Astrocyte (in vitro differentiated cells and primary cell): ENCODE data around the gene F8. TPM values are rescaled to one million over a fixed set of nuclear protein-coding genes. Genes with fewer than 3 reads are reported as not detected.
"Not testable (repeated sequence)": the region's sequence is repeated elsewhere in the genome, so short reads cannot be mapped to it uniquely, and the experiment has no call there.

Experiments used
- DNase-seq: peaks from one replicate; pipeline ENCODE4 v3.0.0-alpha.2; 2010; ENCODE audit warnings: low read depth
- FAIRE-seq: peaks from 2 replicates; lab custom pipeline; 2011; peaks lifted over from hg19 to GRCh38; lab: Jason Lieb, UNC
- H2AFZ ChIP-seq: 2 replicates; pipeline ENCODE4 v1.6.0; 2012; ENCODE audit warnings: low read depth, low read length, inconsistent platforms
- H3K27ac ChIP-seq: 2 replicates; pipeline ENCODE4 v1.5.1; 2011; ENCODE audit warnings: low read depth, low read length, inconsistent platforms
- H3K27me3 ChIP-seq: 2 replicates; pipeline ENCODE4 v1.6.0; 2011; ENCODE audit warnings: low read length, inconsistent platforms; ENCODE audit not compliant: insufficient read depth
- H3K36me3 ChIP-seq: 2 replicates; pipeline ENCODE4 v1.5.1; 2011; ENCODE audit warnings: low read length, inconsistent platforms; ENCODE audit not compliant: insufficient read depth
- H3K4me1 ChIP-seq: 2 replicates; pipeline ENCODE4 v1.5.1; 2011; ENCODE audit warnings: low read length, inconsistent platforms; ENCODE audit not compliant: insufficient read depth
- H3K4me2 ChIP-seq: 2 replicates; pipeline ENCODE4 v1.6.0; 2012; ENCODE audit warnings: low read length, inconsistent platforms
- H3K4me3 ChIP-seq: 2 replicates; pipeline ENCODE4 v1.5.1; 2011; ENCODE audit warnings: low read depth, mild to moderate bottlenecking, low read length, inconsistent platforms; ENCODE audit not compliant: insufficient read depth
- H3K79me2 ChIP-seq: 2 replicates; pipeline ENCODE4 v1.6.0; 2012; ENCODE audit warnings: mild to moderate bottlenecking, low read length, inconsistent platforms; ENCODE audit not compliant: insufficient read depth
- H3K9ac ChIP-seq: 2 replicates; pipeline ENCODE4 v1.6.0; 2012; ENCODE audit warnings: mild to moderate bottlenecking, low read length, inconsistent platforms
- H3K9me3 ChIP-seq: 2 replicates; pipeline ENCODE4 v1.5.1; 2012; ENCODE audit warnings: low read depth, mild to moderate bottlenecking, low read length, inconsistent platforms; ENCODE audit not compliant: insufficient read depth
- H4K20me1 ChIP-seq: 2 replicates; pipeline ENCODE4 v1.6.0; 2012; ENCODE audit warnings: low read length, inconsistent platforms; ENCODE audit not compliant: insufficient read depth
- H3K27ac Mint-ChIP-seq: one replicate; pipeline ENCODE4 v1.8.0; 2021; ENCODE audit warnings: mild to moderate bottlenecking, mixed read lengths; ENCODE audit not compliant: unreplicated experiment
- H3K27me3 Mint-ChIP-seq: one replicate; pipeline ENCODE4 v1.8.0; 2021; ENCODE audit warnings: low read depth, mixed read lengths; ENCODE audit not compliant: unreplicated experiment
- H3K36me3 Mint-ChIP-seq: one replicate; pipeline ENCODE4 v1.8.0; 2021; ENCODE audit warnings: low read depth, mixed read lengths; ENCODE audit not compliant: unreplicated experiment
- H3K4me1 Mint-ChIP-seq: one replicate; pipeline ENCODE4 v1.8.0; 2021; ENCODE audit warnings: low read depth, mixed read lengths; ENCODE audit not compliant: unreplicated experiment
- H3K4me3 Mint-ChIP-seq: one replicate; pipeline ENCODE4 v1.8.0; 2021; ENCODE audit warnings: mild to moderate bottlenecking, moderate library complexity, mixed read lengths; ENCODE audit not compliant: unreplicated experiment
- H3K9me3 Mint-ChIP-seq: one replicate; pipeline ENCODE4 v1.8.0; 2021; ENCODE audit warnings: mild to moderate bottlenecking, mixed read lengths; ENCODE audit not compliant: unreplicated experiment
- CTCF ChIP-seq: IDR thresholded peaks from 2 replicates; pipeline ENCODE4 v1.5.1; 2011; ENCODE audit warnings: low read depth, mild to moderate bottlenecking, inconsistent platforms, low read length, moderate library complexity; ENCODE audit not compliant: insufficient read depth
- EZH2 ChIP-seq: IDR thresholded peaks from 2 replicates; pipeline ENCODE4 v1.6.1; 2012; ENCODE audit warnings: mild to moderate bottlenecking, low read length, inconsistent platforms; ENCODE audit not compliant: insufficient read depth
- total RNA-seq: library from RNA; stranded (reverse); gene quantifications from 2 replicates; pipeline ENCODE4 v1.2.1, GENCODE V29; 2021

The F8 gene
- total RNA-seq, 1 donor from 2014 or later: 2.5 TPM

DNA sequence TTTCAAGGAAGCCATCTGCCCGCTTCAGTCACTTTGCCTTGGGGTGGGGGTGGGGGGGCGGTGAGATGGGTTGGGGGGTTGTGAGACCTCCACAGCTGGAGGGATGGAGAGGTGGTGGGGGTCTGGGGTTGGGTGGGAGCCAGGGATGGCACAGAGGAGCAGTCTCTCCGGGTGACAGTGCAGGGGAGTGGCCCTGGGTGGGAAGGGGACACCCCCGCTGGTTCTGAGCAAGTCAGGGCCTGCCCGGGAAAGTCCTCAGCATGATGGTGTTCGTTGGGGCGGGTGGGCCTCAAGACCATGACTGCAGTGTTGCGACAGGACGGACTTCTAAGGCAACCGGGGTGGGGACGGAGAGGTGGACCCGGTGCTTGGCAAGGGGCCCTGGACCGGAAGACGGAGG is 137.0 kb downstream of the F8 start:
- not testable (repeated sequence) for H3K4me1 ChIP-seq, H3K79me2 ChIP-seq, H3K27ac Mint-ChIP-seq, H3K4me2 ChIP-seq, H3K4me3 Mint-ChIP-seq, H3K27ac ChIP-seq, H3K27me3 ChIP-seq, H3K4me1 Mint-ChIP-seq, H2AFZ ChIP-seq, DNase-seq, H3K9me3 Mint-ChIP-seq, H3K36me3 ChIP-seq, H3K9me3 ChIP-seq, FAIRE-seq, H3K4me3 ChIP-seq, H3K36me3 Mint-ChIP-seq, H3K9ac ChIP-seq, H4K20me1 ChIP-seq, H3K27me3 Mint-ChIP-seq

- H3K9ac ChIP-seq, H3K27ac Mint-ChIP-seq, H4K20me1 ChIP-seq, H3K79me2 ChIP-seq, H3K27me3 Mint-ChIP-seq, H3K4me1 Mint-ChIP-seq, H3K36me3 ChIP-seq, H3K27ac ChIP-seq, H3K4me3 Mint-ChIP-seq, H3K4me2 ChIP-seq, H3K9me3 Mint-ChIP-seq, H3K4me1 ChIP-seq, H3K36me3 Mint-ChIP-seq, H3K27me3 ChIP-seq, H3K4me3 ChIP-seq, DNase-seq, H2AFZ ChIP-seq, H3K9me3 ChIP-seq, FAIRE-seq: not testable (repeated sequence)
These were observed 137.5 kb downstream of the F8 start for GRCh38 chrX:154885057-154885456.

DNA sequence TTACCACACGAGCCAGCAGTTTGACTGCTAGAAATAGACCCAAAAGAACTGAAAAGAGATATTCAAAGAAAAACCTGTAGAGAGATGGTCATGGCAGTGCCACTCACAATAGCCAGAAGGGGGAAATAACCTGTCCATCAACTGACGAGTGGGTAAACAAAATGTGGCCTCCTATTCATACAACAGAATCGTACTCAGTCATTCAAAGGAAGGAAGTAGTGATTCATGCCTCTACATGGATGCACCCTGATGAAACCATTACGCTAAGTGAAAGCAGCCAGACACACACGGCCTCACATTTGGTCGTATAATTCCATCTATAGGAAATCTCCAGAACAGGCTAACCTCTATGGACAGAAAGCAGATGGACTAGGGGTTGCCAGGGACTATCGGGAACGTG is 138.5 kb downstream of the F8 start:
- H3K9ac ChIP-seq, H3K27me3 ChIP-seq, H3K4me2 ChIP-seq, H2AFZ ChIP-seq, H3K9me3 ChIP-seq, H4K20me1 ChIP-seq, FAIRE-seq, H3K36me3 ChIP-seq, H3K27me3 Mint-ChIP-seq, H3K4me3 Mint-ChIP-seq, H3K27ac Mint-ChIP-seq, H3K4me1 ChIP-seq, H3K9me3 Mint-ChIP-seq, H3K36me3 Mint-ChIP-seq, DNase-seq, H3K27ac ChIP-seq, H3K4me3 ChIP-seq, H3K4me1 Mint-ChIP-seq, H3K79me2 ChIP-seq: not testable (repeated sequence)

- Mint-ChIP-seq H3K4me1 (no peaks in the 10 kb centered on the region), H3K36me3 (no peaks in the 10 kb centered on the region), H3K27me3 (no peaks in the 10 kb centered on the region), H3K4me3 (no peak overlapping the region), H3K27ac (no peak overlapping the region), H3K9me3 (peaks cover 8% of the 10 kb centered on the region)
- H3K4me3 ChIP-seq: no peak overlapping the region
- no peaks in the 10 kb centered on the region for H3K36me3 ChIP-seq
- no peaks in the 10 kb centered on the region for H3K27me3 ChIP-seq
- H2AFZ ChIP-seq: no peak overlapping the region
- no peaks in the 10 kb centered on the region for H3K9me3 ChIP-seq
- H3K27ac ChIP-seq: no peak overlapping the region
- H3K4me1 ChIP-seq: no peaks in the 10 kb centered on the region
- DNase-seq (no peak), FAIRE-seq (no peak)
- H3K9ac ChIP-seq: no peak overlapping the region
- no peak overlapping the region for H3K4me2 ChIP-seq
- H3K79me2 ChIP-seq: no peaks in the 10 kb centered on the region
- TF ChIP-seq EZH2 (no peak), CTCF (no peak)
- H4K20me1 ChIP-seq: no peaks in the 10 kb centered on the region
These were observed 149.2 kb downstream of the F8 start for GRCh38 chrX:154873329-154873728.

GRCh38 chrX:154868522-154868921 is 154.0 kb downstream of the F8 start:
- H3K4me3 ChIP-seq, FAIRE-seq, H3K9ac ChIP-seq, H3K4me3 Mint-ChIP-seq, H3K4me2 ChIP-seq, H4K20me1 ChIP-seq, H3K36me3 ChIP-seq, H3K27ac Mint-ChIP-seq, H3K27me3 Mint-ChIP-seq, H2AFZ ChIP-seq, H3K27me3 ChIP-seq, H3K36me3 Mint-ChIP-seq, H3K4me1 Mint-ChIP-seq, H3K79me2 ChIP-seq, H3K9me3 ChIP-seq, H3K4me1 ChIP-seq, H3K27ac ChIP-seq, DNase-seq: not testable (repeated sequence)
- peaks cover 12% of the 10 kb centered on the region for H3K9me3 Mint-ChIP-seq
